Measurements from ENCODE around the gene CARD11. TPM values are rescaled to one million over a fixed set of nuclear protein-coding genes. Genes with fewer than 3 reads are reported as not detected.

Gene CARD11
- total RNA-seq, 1 experiment from 2014 or later = 0.57 TPM

- TF ChIP-seq REST (IDR thresholded peaks at IDR 0.05; ENCODE audit: low read depth) = no peak
- no peak for TF ChIP-seq SIN3A (IDR thresholded peaks at IDR 0.05; ENCODE audit: low read depth)
- TF ChIP-seq ZBTB33 (IDR thresholded peaks at IDR 0.05; ENCODE audit: extremely low read depth, insufficient replicate concordance, low read length) = no peak
Observed at GRCh38 chr7:2999078-2999500, 44.6 kb downstream of the CARD11 start (continued).

- ChIA-PET POLR2A (no interaction called here), RAD21 (ENCODE audit: low non-redundant PET in 1 of 2, low total read pairs in 2 of 2, uncharacterized antibody in 2 of 2, unreplicated experiment in 2 of 2) (no interaction called here), CTCF (no interaction called here)
- no peak overlapping the region for H2AFZ ChIP-seq (ENCODE audit: low read depth, low read length, poor library complexity, severe bottlenecking)
- H3K4me3 ChIP-seq (replicated peaks in 1 of 2; ENCODE audit: low read depth in 1 of 2, low read length in 2 of 2) = no peak overlapping the region
- no peaks in the 10 kb centered on the region for H3K36me3 ChIP-seq (ENCODE audit: control insufficient read depth in 1 of 2, insufficient read depth in 2 of 2, low read length in 2 of 2)
- DNase-seq (ENCODE audit: low read depth, low spot score) (no peak), ATAC-seq (no peak)
- H3K9ac ChIP-seq (ENCODE audit: low read length) = no peak overlapping the region
- 0 out of 4 replicates have a peak, but pooled peaks cover 0 to 2% of the 10 kb centered on the region in 2 experiments for H3K4me1 ChIP-seq (ENCODE audit: control insufficient read depth in 1 of 2, insufficient read depth in 2 of 2, low read length in 2 of 2)
- H3K9me3 ChIP-seq (ENCODE audit: control insufficient read depth in 1 of 2, insufficient read depth in 1 of 2, low read depth in 1 of 2, low read length in 2 of 2) = no peaks in the 10 kb centered on the region
- H4K20me1 ChIP-seq (ENCODE audit: insufficient read depth) = no peaks in the 10 kb centered on the region
- intact Hi-C loops (cut with micrococcal nuclease) = no loop called here
- H3K27ac ChIP-seq (ENCODE audit: low read depth, low read length) = no peak overlapping the region
- H3K4me2 ChIP-seq (ENCODE audit: low read length) = no peak overlapping the region
- H3K9me2 ChIP-seq (ENCODE audit: insufficient read depth) = no peaks in the 10 kb centered on the region
- no TSS peak for BruUV-seq (replicated peaks)
- H3K27me3 ChIP-seq (ENCODE audit: insufficient read depth, low read length) = no peaks in the 10 kb centered on the region
- H3K79me2 ChIP-seq (ENCODE audit: insufficient read depth, low read length) = no peaks in the 10 kb centered on the region
- TF ChIP-seq RAD21 (IDR thresholded peaks at IDR 0.05; ENCODE audit: low read depth) (no peak), EZH2 (IDR thresholded peaks at IDR 0.05) (no peak), POLR2AphosphoS5 (IDR thresholded peaks at IDR 0.05; ENCODE audit: low read depth, low read length) (no peak), ZFX (IDR thresholded peaks at IDR 0.05) (no peak), MAX (IDR thresholded peaks at IDR 0.05) (no peak), CBX3 (IDR thresholded peaks at IDR 0.05; ENCODE audit: low read depth) (no peak), EZH2phosphoT487 (IDR thresholded peaks at IDR 0.05; ENCODE audit: borderline replicate concordance) (no peak), TCF7L2 (IDR thresholded peaks at IDR 0.05; ENCODE audit: borderline replicate concordance, extremely low read depth, insufficient read depth, insufficient read length) (no peak), ZBTB33 (IDR thresholded peaks at IDR 0.05; ENCODE audit: extremely low read depth, insufficient replicate concordance, low read length) (no peak), POLR2A (IDR thresholded peaks at IDR 0.05; ENCODE audit: borderline replicate concordance, extremely low read depth, insufficient read depth, insufficient read length) (no peak), REST (IDR thresholded peaks at IDR 0.05; ENCODE audit: low read depth) (no peak)
Observed at GRCh38 chr7:2997014-2997413, 46.7 kb downstream of the CARD11 start.
